ENCODE data around the gene ZNF200. TPM values are rescaled to one million over a fixed set of nuclear protein-coding genes. Genes with fewer than 3 reads are reported as not detected.

Gene ZNF200
- total and polyA plus RNA-seq, 2 of the 13 experiments (the other 11 are each of a cell fraction or from before 2014, with no cell fraction given), result 3.5 to 16.5 TPM

GRCh38 chr16:3193221-3194212 is 41.4 kb downstream of the ZNF200 start:
- Histone ChIP-seq H3K27ac (ENCODE audit: extremely low read length, insufficient read depth, low read length) (no peak overlapping the region), H3K36me3 (replicated peaks in 1 of 2; ENCODE audit: control insufficient read depth in 1 of 2, insufficient read depth in 2 of 2, low read length in 2 of 2) (no peaks in the 10 kb centered on the region), H3K4me1 (ENCODE audit: insufficient read depth, low read length) (peaks cover 54% of the 10 kb centered on the region), H3K27me3 (ENCODE audit: control insufficient read depth in 1 of 2, insufficient read depth in 2 of 2, low read length in 2 of 2) (no peaks in the 10 kb centered on the region), H3K4me3 (replicated peaks in 1 of 3; ENCODE audit: insufficient read depth in 1 of 3, low read depth in 2 of 3, low read length in 3 of 3) (no peak overlapping the region), H3K9ac (ENCODE audit: insufficient read depth, low read depth, low read length) (no peak overlapping the region), H3K9me3 (ENCODE audit: low read length) (no peaks in the 10 kb centered on the region), H4K20me1 (ENCODE audit: insufficient read depth, low read length) (no peaks in the 10 kb centered on the region), H2AFZ (ENCODE audit: low read length) (no peak overlapping the region), H3K4me2 (ENCODE audit: low read depth, low read length) (no peak overlapping the region), H3K79me2 (ENCODE audit: insufficient read depth, low read length) (no peaks in the 10 kb centered on the region)
- DNase-seq (ENCODE audit: low spot score), result peak; percentile 59
- CTCF ChIA-PET (ENCODE audit: low intra/inter-chr PET ratio, low total read pairs), result no interaction called here
- in situ Hi-C loops (cut with HindIII; ENCODE audit: extremely low pct_ligation_motif_present, low pct_unique_long_range_greater_than_20kb), result no loop called here
- WGBS (ENCODE audit: low lambda C conversion rate), result 83% methylated on average over 45 of the region's 49 CpGs
- TF ChIP-seq SMYD3 (CRISPR knock-in tag; IDR thresholded peaks at IDR 0.05) (no peak), ZNF362 (CRISPR knock-in tag; IDR thresholded peaks at IDR 0.05; ENCODE audit: borderline replicate concordance) (no peak), KAT8 (CRISPR knock-in tag; IDR thresholded peaks at IDR 0.05) (no peak), ZNF24 (IDR thresholded peaks at IDR 0.05) (peak; percentile 91), ZNF121 (CRISPR knock-in tag; IDR thresholded peaks at IDR 0.05) (0 out of 2 replicates have a peak, but pooled peaks have one; percentile 36), ZNF770 (CRISPR knock-in tag; IDR thresholded peaks at IDR 0.05) (peak; percentile 94), ZSCAN12 (CRISPR knock-in tag; IDR thresholded peaks at IDR 0.05) (no peak), DDIT3 (CRISPR knock-in tag; IDR thresholded peaks at IDR 0.05) (no peak), HMGXB4 (CRISPR knock-in tag; IDR thresholded peaks at IDR 0.05; ENCODE audit: borderline replicate concordance in 1 of 2, low read depth in 1 of 2) (peak; percentile 56 to 58; a peak in 3 of 4 replicates), AGO2 (optimal IDR thresholded peaks at IDR 0.05; ENCODE audit: low read depth, low read length) (no peak), ZNF343 (CRISPR knock-in tag; IDR thresholded peaks at IDR 0.05) (no peak), HDAC2 (CRISPR knock-in tag; IDR thresholded peaks at IDR 0.05) (peak; percentile 23; the same call in 1 of the 2 replicates), CTCF (CRISPR knock-in tag; IDR thresholded peaks at IDR 0.05) (no peak)
- ATAC-seq, result no peak
- POLR2A ChIA-PET, result no interaction called here
- FAIRE-seq, result no peak
- intact Hi-C loops (cut with micrococcal nuclease; ENCODE audit: unreplicated experiment), result loop anchor here (5.0 kb wide), 1 partner anchor 69 kb away; no protein-coding TSS in a partner anchor
- BruUV-seq (replicated peaks), result no TSS peak

Measured in HepG2 (cell line).